Subcutaneous adipose tissue (tissue), 4 donors: ENCODE results near the gene TCEA2. TPM values are rescaled to one million over a fixed set of nuclear protein-coding genes. Genes with fewer than 3 reads are reported as not detected.

Source experiments
- CTCF ChIP-seq: fragments of 450-650 bp; IDR thresholded peaks from one replicate; pipeline ENCODE4 v1.5.1; 2016; ENCODE audit warnings: low read depth, mild to moderate bottlenecking, control low read depth, antibody characterized with exemption, moderate library complexity
- total RNA-seq, 4 donors: library from RNA; depleted of rRNA; stranded (reverse); fragments of >200 nt; gene quantifications; one replicate each; pipeline ENCODE4 v1.1.0, GENCODE V29; 2016

The TCEA2 gene
- total RNA-seq, 4 donors from 2014 or later = 30.8 to 36.9 (median 33.2) TPM

- TF ChIP-seq CTCF = no peak
Observed at GRCh38 chr20:64109831-64110391, 46.9 kb downstream of the TCEA2 start.

- TF ChIP-seq CTCF = no peak
Observed at GRCh38 chr20:64110411-64111068, 47.5 kb downstream of the TCEA2 start.

- TF ChIP-seq CTCF = no peak
Observed at GRCh38 chr20:64111841-64112641, 49.0 kb downstream of the TCEA2 start.

- no peak for TF ChIP-seq CTCF
Observed at GRCh38 chr20:64112691-64113443, 49.9 kb downstream of the TCEA2 start.

GRCh38 chr20:64113444-64113775, 50.4 kb downstream of the TCEA2 start:
- TF ChIP-seq CTCF = no peak

GRCh38 chr20:64113796-64114355, 50.9 kb downstream of the TCEA2 start:
- no peak for TF ChIP-seq CTCF
